GM10248 (cell line): Measurements from ENCODE around the gene H2BK1.

Experiments used
- CTCF ChIA-PET: fragments of 300-600 bp; sonication (Branson Sonifier 250); formaldehyde crosslinking; extraction: SDS; loops from one replicate; lab custom pipeline; 2021; ENCODE audit warnings: antibody characterized with exemption; lab: Yijun Ruan, JAX
- POLR2A ChIA-PET: fragments of 350-650 bp; sonication (Branson Sonifier 250); formaldehyde crosslinking; extraction: SDS; loops from one replicate; lab custom pipeline; 2020; ENCODE audit warnings: antibody characterized with exemption; lab: Yijun Ruan, JAX
- DNase-seq: peaks from one replicate; pipeline ENCODE4 v3.0.0; 2012; ENCODE audit errors: extremely low spot score
- TF ChIP-seq, protein P1 (sequence below): IDR thresholded peaks from 2 replicates; pipeline ENCODE4 v1.5.1; 2012; ENCODE audit warnings: mild to moderate bottlenecking, low read depth; ENCODE audit errors: extremely low read depth, missing control alignments, control extremely low read depth

H2BK1 gene

DNA sequence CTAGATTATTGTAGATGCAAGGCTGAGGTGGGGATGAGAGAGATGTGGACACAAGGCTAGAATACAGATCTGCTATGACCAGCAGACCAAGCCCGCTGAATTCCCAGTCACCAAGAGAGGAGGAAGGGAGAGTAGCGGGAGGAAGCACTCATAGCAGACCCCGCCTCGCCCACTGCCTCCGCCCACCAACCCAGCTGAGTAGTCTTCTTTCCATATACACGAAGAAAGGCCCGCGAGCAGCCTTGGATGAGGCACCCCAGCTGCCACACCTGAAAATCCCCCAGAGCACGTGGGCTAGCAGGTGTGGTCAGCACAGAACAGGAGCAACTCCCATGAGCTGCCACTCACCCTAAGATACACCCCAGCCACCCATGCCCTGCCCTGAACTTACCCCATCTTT is 7.9 kb upstream of the H2BK1 start:
- CTCF ChIA-PET, result interaction anchor here (0.9 to 4.8 kb wide), 4 partner anchors 9 to 209 kb away, joined by 3 to 28 read pairs (median 4); partner anchors contain the start of gene ABCF2
- POLR2A ChIA-PET, result no interaction called here
- TF ChIP-seq, protein P1, sequence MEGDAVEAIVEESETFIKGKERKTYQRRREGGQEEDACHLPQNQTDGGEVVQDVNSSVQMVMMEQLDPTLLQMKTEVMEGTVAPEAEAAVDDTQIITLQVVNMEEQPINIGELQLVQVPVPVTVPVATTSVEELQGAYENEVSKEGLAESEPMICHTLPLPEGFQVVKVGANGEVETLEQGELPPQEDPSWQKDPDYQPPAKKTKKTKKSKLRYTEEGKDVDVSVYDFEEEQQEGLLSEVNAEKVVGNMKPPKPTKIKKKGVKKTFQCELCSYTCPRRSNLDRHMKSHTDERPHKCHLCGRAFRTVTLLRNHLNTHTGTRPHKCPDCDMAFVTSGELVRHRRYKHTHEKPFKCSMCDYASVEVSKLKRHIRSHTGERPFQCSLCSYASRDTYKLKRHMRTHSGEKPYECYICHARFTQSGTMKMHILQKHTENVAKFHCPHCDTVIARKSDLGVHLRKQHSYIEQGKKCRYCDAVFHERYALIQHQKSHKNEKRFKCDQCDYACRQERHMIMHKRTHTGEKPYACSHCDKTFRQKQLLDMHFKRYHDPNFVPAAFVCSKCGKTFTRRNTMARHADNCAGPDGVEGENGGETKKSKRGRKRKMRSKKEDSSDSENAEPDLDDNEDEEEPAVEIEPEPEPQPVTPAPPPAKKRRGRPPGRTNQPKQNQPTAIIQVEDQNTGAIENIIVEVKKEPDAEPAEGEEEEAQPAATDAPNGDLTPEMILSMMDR, result no peak
- DNase-seq, result no peak

DNA sequence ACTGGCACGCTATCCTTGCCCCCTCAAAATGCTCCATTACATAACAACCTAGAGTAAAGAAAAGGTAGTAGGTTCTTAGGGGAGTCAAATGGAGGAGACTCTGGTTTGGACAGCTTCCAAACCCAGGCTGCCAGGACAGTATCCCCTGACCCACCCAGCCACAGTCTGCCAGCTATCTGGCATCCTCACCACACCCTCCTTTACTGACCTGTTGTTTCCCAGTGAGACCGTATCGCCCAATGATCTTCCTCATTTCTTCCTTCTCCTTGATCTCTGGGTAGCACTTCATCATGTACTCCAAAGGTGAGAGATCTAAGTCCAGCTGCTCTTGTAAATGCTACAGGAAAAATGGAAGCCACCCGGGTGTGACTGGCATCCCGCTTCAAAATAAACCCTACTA is 5.1 kb upstream of the H2BK1 start:
- CTCF ChIA-PET, result interaction anchor here (0.9 to 1.2 kb wide), 2 partner anchors 9 to 56 kb away, joined by 3 read pairs; no protein-coding TSS in a partner anchor
- POLR2A ChIA-PET, result no interaction called here
- DNase-seq, result no peak
- TF ChIP-seq, protein P1, result no peak

DNA sequence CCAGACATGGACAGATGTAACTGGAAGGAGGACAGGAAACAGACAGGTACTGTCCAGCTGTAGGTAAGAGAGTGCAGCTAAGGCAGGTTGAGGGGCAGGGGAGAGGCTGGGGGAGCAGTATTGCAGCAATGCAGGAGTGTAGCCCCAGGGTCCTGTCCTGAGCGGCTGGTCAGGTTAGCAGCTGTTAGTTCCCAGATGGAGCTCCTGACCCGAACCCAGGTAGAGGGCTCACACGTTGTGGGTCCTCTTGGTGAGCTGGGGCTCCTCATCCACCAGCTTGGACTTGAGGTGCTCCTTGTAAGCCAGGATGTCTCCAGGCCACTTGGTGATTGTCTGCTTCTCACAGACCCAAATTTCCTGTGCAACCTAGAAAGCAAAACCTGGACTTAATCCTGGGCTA is 3.5 kb upstream of the H2BK1 start:
- TF ChIP-seq, protein P1, result no peak
- POLR2A ChIA-PET, result interaction anchor here (1.6 kb wide), 1 partner anchor 13 kb away, joined by 5 read pairs; the partner anchor contains the start of gene ABCF2
- CTCF ChIA-PET, result interaction anchor here (0.7 to 1.8 kb wide), 6 partner anchors 9 to 149 kb away, joined by 3 to 6 read pairs (median 4); no protein-coding TSS in a partner anchor
- no peak for DNase-seq

DNA sequence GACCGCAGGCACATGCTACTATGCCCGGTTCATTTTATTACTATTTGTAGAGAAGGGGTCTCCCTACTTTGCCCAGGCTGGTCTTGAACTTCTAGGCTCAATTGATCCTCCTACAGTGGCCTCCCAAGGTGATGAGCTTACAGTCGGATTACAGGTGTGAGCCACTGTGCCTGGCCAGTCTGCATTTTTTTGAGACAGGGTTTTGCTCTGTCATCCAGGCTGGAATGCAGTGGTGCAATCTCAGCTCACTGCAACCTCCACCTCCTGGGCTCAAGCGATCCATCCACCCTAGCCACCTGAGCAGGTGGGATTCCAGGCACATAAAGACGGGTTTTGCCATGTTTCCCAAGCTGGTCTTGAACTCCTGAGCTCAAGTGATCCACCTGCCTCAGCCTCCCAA is 2.3 kb upstream of the H2BK1 start:
- TF ChIP-seq, protein P1, result no peak
- POLR2A ChIA-PET, result no interaction called here
- DNase-seq, result no peak
- CTCF ChIA-PET, result interaction anchor here (1.0 kb wide), 1 partner anchor 29 kb away, joined by 3 read pairs; no protein-coding TSS in a partner anchor

DNA sequence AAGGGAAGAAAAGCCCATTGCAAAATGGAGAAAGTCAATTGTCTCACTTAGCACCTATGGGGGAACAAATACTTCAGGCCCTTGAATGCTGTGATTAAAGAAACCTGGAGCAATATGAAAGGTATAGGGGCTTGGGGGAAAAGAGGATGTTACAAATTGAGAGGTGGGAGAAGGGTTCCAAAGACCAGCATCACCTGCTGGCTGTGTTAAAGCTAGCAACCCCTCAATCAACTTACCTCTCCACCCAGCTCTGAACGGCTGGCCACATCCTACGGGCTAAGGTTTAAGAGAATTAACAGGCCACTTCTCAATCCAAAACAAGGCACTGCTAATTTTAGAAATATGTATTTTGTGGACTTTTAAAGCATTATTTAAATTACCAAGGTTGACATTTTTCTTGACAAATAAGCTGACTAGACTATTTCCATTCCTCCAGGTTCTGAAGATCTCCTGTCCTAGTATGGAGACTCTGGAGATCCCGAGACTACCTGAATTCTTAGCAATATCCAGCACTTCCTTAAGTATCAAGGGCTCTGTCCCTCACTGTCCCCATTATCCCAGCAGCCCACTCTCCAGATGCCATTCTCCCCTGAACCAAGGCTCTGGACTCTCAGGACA is 976 bp upstream of the H2BK1 start:
- DNase-seq, result no peak
- TF ChIP-seq, protein P1, result no peak
- ChIA-PET POLR2A (no interaction called here), CTCF (interaction anchor here (1.3 to 1.9 kb wide), 2 partner anchors 33 to 43 kb away, joined by 4 read pairs; no protein-coding TSS in a partner anchor)

DNA sequence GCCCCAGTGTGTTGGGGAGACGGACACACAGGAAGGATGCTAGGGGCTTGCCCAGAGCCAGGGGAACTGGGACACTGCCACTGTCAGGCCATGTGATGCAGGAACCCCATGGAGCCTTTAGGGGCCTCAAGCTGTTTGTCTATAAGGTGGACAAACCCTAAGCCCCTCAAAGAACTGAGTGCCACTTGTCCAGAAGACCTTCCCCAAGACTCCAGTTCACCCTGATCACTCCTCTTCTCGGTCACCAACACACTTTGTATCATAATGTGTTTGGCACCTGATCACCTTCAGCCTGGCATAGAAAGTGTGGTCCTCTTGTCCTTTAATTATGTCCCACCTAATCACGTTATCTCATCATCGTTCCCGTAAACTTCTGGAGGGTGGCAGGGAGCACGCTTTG is 700 bp downstream of the H2BK1 start:
- POLR2A ChIA-PET, result no interaction called here
- CTCF ChIA-PET, result interaction anchor here (1.2 kb wide), 1 partner anchor 35 kb away, joined by 3 read pairs; no protein-coding TSS in a partner anchor
- TF ChIP-seq, protein P1, result no peak
- no peak for DNase-seq
